ENCODE data around the gene GASK1A. TPM values are rescaled to one million over a fixed set of nuclear protein-coding genes. Genes with fewer than 3 reads are reported as not detected.

Gene GASK1A
- polyA plus RNA-seq, 2 of the 4 experiments (the other 2 are of a cell fraction): not detected

DNA sequence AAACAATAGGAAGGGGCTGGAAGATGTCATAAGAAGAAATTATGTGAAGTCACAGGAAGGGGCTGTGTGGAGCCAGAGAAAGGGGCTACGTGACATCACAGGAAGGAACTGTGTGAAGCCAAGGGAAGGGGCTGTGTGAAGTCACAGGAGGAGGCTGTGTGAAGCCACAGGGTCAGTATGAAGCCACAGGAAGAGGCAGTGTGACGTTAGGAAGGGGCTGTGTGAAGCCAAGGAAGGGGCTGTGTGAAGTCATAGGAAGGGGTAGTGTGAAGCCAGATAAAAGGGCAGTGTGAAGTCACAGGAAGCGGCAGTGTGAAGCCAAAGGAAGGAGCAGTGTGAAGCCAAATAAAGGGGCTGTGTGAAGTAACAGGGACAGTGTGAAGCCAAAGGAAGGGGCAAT lies 32.5 kb downstream of the GASK1A start:
- ATAC-seq (no peak), DNase-seq (ENCODE audit: low read depth in 1 of 2, low spot score in 1 of 2) (no peak), FAIRE-seq (no peak)
- Histone ChIP-seq H3K9me3 (no peaks in the 10 kb centered on the region), H3K4me2 (no peak overlapping the region), H3K27ac (no peak overlapping the region), H3K4me3 (no peak overlapping the region), H3K4me1 (no peaks in the 10 kb centered on the region)
- 19% methylated on average over 3 of the region's 3 CpGs for WGBS (ENCODE audit: missing lambda C conversion rate)
- TF ChIP-seq TFCP2L1 (CRISPR knock-in tag; IDR thresholded peaks at IDR 0.05) (no peak), FOXS1 (CRISPR knock-in tag; IDR thresholded peaks at IDR 0.05) (no peak), SMC3 (IDR thresholded peaks at IDR 0.05) (no peak)
- TF ChIP-seq, protein P1, sequence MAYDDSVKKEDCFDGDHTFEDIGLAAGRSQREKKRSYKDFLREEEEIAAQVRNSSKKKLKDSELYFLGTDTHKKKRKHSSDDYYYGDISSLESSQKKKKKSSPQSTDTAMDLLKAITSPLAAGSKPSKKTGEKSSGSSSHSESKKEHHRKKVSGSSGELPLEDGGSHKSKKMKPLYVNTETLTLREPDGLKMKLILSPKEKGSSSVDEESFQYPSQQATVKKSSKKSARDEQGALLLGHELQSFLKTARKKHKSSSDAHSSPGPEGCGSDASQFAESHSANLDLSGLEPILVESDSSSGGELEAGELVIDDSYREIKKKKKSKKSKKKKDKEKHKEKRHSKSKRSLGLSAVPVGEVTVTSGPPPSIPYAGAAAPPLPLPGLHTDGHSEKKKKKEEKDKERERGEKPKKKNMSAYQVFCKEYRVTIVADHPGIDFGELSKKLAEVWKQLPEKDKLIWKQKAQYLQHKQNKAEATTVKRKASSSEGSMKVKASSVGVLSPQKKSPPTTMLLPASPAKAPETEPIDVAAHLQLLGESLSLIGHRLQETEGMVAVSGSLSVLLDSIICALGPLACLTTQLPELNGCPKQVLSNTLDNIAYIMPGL (CRISPR knock-in tag; IDR thresholded peaks at IDR 0.05; ENCODE audit: borderline replicate concordance): no peak
- CTCF ChIA-PET: no interaction called here
- POLR2A ChIA-PET: no interaction called here

DNA sequence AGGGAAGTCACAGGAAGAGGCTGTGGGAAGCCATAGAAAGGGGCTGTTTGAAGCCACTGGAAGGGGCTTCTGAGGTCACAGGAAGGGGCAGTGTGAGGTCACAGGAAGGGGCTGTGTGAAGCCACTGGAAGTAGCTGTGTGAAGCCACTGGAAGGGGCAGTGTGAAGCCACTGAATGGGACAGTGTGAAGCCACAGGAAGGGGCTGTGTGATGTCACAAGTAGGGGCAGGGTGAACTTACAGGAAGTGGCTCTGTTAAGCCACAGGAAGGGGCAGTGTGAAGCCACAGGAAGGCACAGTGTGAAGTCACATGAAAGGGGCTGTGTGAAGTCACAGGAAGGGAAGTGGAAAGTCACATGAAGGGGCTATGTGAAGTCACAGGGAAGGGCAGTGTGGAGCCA lies 33.1 kb downstream of the GASK1A start:
- FAIRE-seq (no peak), ATAC-seq (no peak), DNase-seq (ENCODE audit: low read depth in 1 of 2, low spot score in 1 of 2) (no peak)
- CTCF ChIA-PET: no interaction called here
- POLR2A ChIA-PET: no interaction called here
- no peak overlapping the region for H3K4me2 ChIP-seq
- H3K4me1 ChIP-seq: no peaks in the 10 kb centered on the region
- no peak overlapping the region for H3K27ac ChIP-seq
- TF ChIP-seq PHF8 (IDR thresholded peaks at IDR 0.05; ENCODE audit: borderline replicate concordance, low read depth) (no peak), EHMT2 (IDR thresholded peaks at IDR 0.05; ENCODE audit: low read depth) (no peak), GATA3 (IDR thresholded peaks at IDR 0.05; ENCODE audit: borderline replicate concordance) (no peak), RCOR1 (IDR thresholded peaks at IDR 0.05; ENCODE audit: low read depth, low read length) (no peak), CHD2 (IDR thresholded peaks at IDR 0.05; ENCODE audit: low read length, partially characterized antibody) (no peak), FOSL2 (IDR thresholded peaks at IDR 0.05) (no peak), FOSL2 (CRISPR knock-in tag; IDR thresholded peaks at IDR 0.05) (no peak)
- no peak overlapping the region for H3K4me3 ChIP-seq
- no peaks in the 10 kb centered on the region for H3K9me3 ChIP-seq

DNA sequence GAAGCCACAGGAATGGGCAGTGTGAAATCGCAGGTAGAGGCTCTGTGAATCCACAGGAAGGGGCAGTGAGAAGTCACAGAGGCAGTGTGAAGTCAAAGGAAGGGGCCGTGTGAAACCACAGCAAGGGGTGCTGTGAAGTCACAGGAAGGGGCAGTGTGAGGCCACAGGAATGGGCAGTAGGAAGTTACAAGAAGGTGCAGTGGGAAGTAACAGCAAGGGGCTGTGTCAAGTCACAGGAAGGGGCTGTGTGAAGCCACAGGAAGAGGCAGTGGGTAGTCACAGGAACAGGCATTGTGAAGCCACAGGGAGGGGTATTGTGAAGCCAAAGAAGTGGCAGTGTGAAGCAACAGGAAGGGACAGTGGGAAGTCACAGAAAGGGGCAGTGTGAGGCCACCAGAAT lies 34.1 kb downstream of the GASK1A start:
- Histone ChIP-seq H3K4me1 (no peaks in the 10 kb centered on the region), H3K9me3 (no peaks in the 10 kb centered on the region), H3K4me2 (no peak overlapping the region), H3K4me3 (no peak overlapping the region), H3K27ac (no peak overlapping the region)
- TF ChIP-seq POLR2AphosphoS2 (conservative IDR thresholded peaks at IDR 0.05; ENCODE audit: low read length): no peak
- TF ChIP-seq RARB (CRISPR knock-in tag; IDR thresholded peaks at IDR 0.05): no peak
- TF ChIP-seq ZNF302 (CRISPR knock-in tag; IDR thresholded peaks at IDR 0.05): no peak
- TF ChIP-seq HDAC2 (IDR thresholded peaks at IDR 0.05): no peak
- TF ChIP-seq TP53 (CRISPR knock-in tag; IDR thresholded peaks at IDR 0.05): no peak
- TF ChIP-seq ZFP36 (IDR thresholded peaks at IDR 0.05; ENCODE audit: borderline replicate concordance, partially characterized antibody): no peak
- TF ChIP-seq EHF (CRISPR knock-in tag; IDR thresholded peaks at IDR 0.05): no peak
- no peak for TF ChIP-seq CBX2 (IDR thresholded peaks at IDR 0.05; ENCODE audit: borderline replicate concordance, low read depth)
- TF ChIP-seq ZC3H11A (IDR thresholded peaks at IDR 0.05): no peak
- WGBS (ENCODE audit: missing lambda C conversion rate): 0% methylated on average over 2 of the region's 2 CpGs
- POLR2A ChIA-PET: no interaction called here
- DNase-seq (ENCODE audit: low read depth in 1 of 2, low spot score in 1 of 2) (no peak), ATAC-seq (no peak), FAIRE-seq (no peak)
- CTCF ChIA-PET: no interaction called here

DNA sequence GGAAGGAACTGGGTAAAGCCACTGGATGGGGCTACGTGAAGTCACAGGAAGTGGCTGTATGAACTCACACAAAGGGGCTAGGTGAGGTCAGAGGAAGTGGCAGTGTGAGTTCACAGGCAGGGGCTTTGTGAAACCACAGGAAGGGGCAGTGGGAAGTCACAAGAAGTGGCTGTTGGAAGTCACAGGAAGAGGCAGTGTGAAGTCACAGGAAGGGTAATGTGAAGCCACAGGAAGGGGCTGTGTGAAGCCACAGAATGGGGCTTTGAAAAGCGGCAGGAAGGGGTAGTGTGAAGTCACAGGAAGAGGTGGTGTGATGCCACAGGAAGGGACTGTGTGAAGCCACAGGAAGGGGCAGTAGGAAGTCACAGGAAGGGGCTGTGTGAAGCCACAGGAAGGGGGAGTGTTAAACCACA lies 34.6 kb downstream of the GASK1A start:
- POLR2A ChIA-PET: no interaction called here
- ATAC-seq (no peak), DNase-seq (ENCODE audit: low read depth in 1 of 2, low spot score in 1 of 2) (no peak), FAIRE-seq (no peak)
- H3K9me3 ChIP-seq: no peaks in the 10 kb centered on the region
- TF ChIP-seq, protein P2, sequence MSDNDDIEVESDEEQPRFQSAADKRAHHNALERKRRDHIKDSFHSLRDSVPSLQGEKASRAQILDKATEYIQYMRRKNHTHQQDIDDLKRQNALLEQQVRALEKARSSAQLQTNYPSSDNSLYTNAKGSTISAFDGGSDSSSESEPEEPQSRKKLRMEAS (IDR thresholded peaks at IDR 0.05): no peak
- TF ChIP-seq, protein P3, sequence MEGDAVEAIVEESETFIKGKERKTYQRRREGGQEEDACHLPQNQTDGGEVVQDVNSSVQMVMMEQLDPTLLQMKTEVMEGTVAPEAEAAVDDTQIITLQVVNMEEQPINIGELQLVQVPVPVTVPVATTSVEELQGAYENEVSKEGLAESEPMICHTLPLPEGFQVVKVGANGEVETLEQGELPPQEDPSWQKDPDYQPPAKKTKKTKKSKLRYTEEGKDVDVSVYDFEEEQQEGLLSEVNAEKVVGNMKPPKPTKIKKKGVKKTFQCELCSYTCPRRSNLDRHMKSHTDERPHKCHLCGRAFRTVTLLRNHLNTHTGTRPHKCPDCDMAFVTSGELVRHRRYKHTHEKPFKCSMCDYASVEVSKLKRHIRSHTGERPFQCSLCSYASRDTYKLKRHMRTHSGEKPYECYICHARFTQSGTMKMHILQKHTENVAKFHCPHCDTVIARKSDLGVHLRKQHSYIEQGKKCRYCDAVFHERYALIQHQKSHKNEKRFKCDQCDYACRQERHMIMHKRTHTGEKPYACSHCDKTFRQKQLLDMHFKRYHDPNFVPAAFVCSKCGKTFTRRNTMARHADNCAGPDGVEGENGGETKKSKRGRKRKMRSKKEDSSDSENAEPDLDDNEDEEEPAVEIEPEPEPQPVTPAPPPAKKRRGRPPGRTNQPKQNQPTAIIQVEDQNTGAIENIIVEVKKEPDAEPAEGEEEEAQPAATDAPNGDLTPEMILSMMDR (IDR thresholded peaks at IDR 0.05): no peak
- TF ChIP-seq RARB (CRISPR knock-in tag; IDR thresholded peaks at IDR 0.05) (no peak), POLR2AphosphoS2 (conservative IDR thresholded peaks at IDR 0.05; ENCODE audit: low read length) (no peak), FOSL2 (IDR thresholded peaks at IDR 0.05) (no peak), FOSL2 (CRISPR knock-in tag; IDR thresholded peaks at IDR 0.05) (no peak), MAFK (IDR thresholded peaks at IDR 0.05; ENCODE audit: partially characterized antibody) (no peak), HEYL (CRISPR knock-in tag; IDR thresholded peaks at IDR 0.05) (no peak)
- TF ChIP-seq, protein P4, sequence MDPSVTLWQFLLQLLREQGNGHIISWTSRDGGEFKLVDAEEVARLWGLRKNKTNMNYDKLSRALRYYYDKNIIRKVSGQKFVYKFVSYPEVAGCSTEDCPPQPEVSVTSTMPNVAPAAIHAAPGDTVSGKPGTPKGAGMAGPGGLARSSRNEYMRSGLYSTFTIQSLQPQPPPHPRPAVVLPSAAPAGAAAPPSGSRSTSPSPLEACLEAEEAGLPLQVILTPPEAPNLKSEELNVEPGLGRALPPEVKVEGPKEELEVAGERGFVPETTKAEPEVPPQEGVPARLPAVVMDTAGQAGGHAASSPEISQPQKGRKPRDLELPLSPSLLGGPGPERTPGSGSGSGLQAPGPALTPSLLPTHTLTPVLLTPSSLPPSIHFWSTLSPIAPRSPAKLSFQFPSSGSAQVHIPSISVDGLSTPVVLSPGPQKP (IDR thresholded peaks at IDR 0.05; ENCODE audit: low read depth, low read length): no peak
- TF ChIP-seq, protein P1 (CRISPR knock-in tag; IDR thresholded peaks at IDR 0.05; ENCODE audit: borderline replicate concordance): no peak
- WGBS (ENCODE audit: missing lambda C conversion rate): 3% methylated on average over 2 of the region's 2 CpGs
- CTCF ChIA-PET: no interaction called here
- H3K4me1 ChIP-seq: no peaks in the 10 kb centered on the region
- H3K27ac ChIP-seq: no peak overlapping the region
- H3K4me2 ChIP-seq: no peak overlapping the region
- H3K4me3 ChIP-seq: no peak overlapping the region

All from A549 (cell line).